IMR-90 (cell line): ENCODE measurements around the gene ADGRG6. TPM values are rescaled to one million over a fixed set of nuclear protein-coding genes. Genes with fewer than 3 reads are reported as not detected.

Experiments used
- ATAC-seq: fragments of 200-7000 bp; cut with Tn5 transposase; 2 replicates; pipeline ENCODE4 v1.9.1; 2020; ENCODE audit warnings: low read depth, mild to moderate bottlenecking, moderate library complexity
- BruUV-seq: library from RNA; stranded (reverse); fragments of 400-500 nt; replicated peaks from 2 replicates; lab custom pipeline; 2021; lab: Mats Ljungman, UMichigan
- CTCF ChIA-PET: fragments of 300-600 bp; formaldehyde crosslinking; extraction: SDS; loops from one replicate; lab custom pipeline; 2021; ENCODE audit warnings: antibody characterized with exemption; lab: Yijun Ruan, JAX
- POLR2A ChIA-PET: fragments of 300-600 bp; sonication (Branson Sonifier 250); formaldehyde crosslinking; loops from one replicate; lab custom pipeline; 2022; ENCODE audit warnings: antibody characterized with exemption; ENCODE audit not compliant: unreplicated experiment; lab: Charles Lee
- DNase-seq: peaks from one replicate; pipeline ENCODE4 v3.0.0; 2013
- H2AFZ ChIP-seq: replicated peaks from 2 replicates; pipeline ENCODE3; 2013; ENCODE audit warnings: low read length, mild to moderate bottlenecking; ENCODE audit not compliant: poor library complexity
- H2AK5ac ChIP-seq: 2 replicates; pipeline ENCODE4 v1.6.1; 2013; ENCODE audit warnings: low read depth, low read length, inconsistent platforms
- H2AK9ac ChIP-seq: replicated peaks from 2 replicates; pipeline ENCODE3; 2013; ENCODE audit warnings: mild to moderate bottlenecking, low read depth, low read length, moderate library complexity; ENCODE audit not compliant: poor library complexity
- H2BK120ac ChIP-seq: 2 replicates; pipeline ENCODE4 v1.6.1; 2013; ENCODE audit warnings: low read depth, low read length, inconsistent platforms
- H2BK15ac ChIP-seq: 3 replicates; pipeline ENCODE4 v1.6.1; 2013; ENCODE audit warnings: low read depth, low read length, inconsistent platforms
- H2BK20ac ChIP-seq: 2 replicates; pipeline ENCODE4 v1.6.1; 2013; ENCODE audit warnings: low read depth, mild to moderate bottlenecking, inconsistent platforms, low read length, moderate library complexity
- H2BK5ac ChIP-seq: 2 replicates; pipeline ENCODE4 v1.6.1; 2013; ENCODE audit warnings: mild to moderate bottlenecking, low read depth, low read length, inconsistent platforms; ENCODE audit not compliant: poor library complexity, severe bottlenecking
- H3K14ac ChIP-seq: replicated peaks from 2 replicates; pipeline ENCODE4 v1.6.1; 2013; ENCODE audit warnings: low read depth, low read length, inconsistent platforms
- H3K18ac ChIP-seq: 2 replicates; pipeline ENCODE4 v1.6.1; 2013; ENCODE audit warnings: low read depth, low read length, control low read depth
- H3K23ac ChIP-seq: 2 replicates; pipeline ENCODE4 v1.6.1; 2013; ENCODE audit warnings: low read depth, low read length, inconsistent platforms
- H3K27ac ChIP-seq: 2 replicates; pipeline ENCODE4 v1.5.1; 2013; ENCODE audit warnings: mild to moderate bottlenecking, control low read depth, low read length; ENCODE audit not compliant: insufficient read depth
- H3K27me3 ChIP-seq: 2 replicates; pipeline ENCODE4 v1.6.1; 2013; ENCODE audit warnings: low read length; ENCODE audit not compliant: control insufficient read depth, insufficient read depth
- H3K36me3 ChIP-seq: 2 replicates; pipeline ENCODE4 v1.6.1; 2013; ENCODE audit warnings: low read length, mixed read lengths; ENCODE audit not compliant: control insufficient read depth, insufficient read depth
- H3K4ac ChIP-seq: 2 replicates; pipeline ENCODE4 v1.6.1; 2013; ENCODE audit warnings: low read depth, low read length, inconsistent platforms
- H3K4me1 ChIP-seq: 2 replicates; pipeline ENCODE4 v1.6.1; 2013; ENCODE audit warnings: low read length, mixed read lengths; ENCODE audit not compliant: control insufficient read depth, insufficient read depth
- H3K4me2 ChIP-seq: 2 replicates; pipeline ENCODE4 v1.6.1; 2013; ENCODE audit warnings: low read depth, mild to moderate bottlenecking, control low read depth, low read length, moderate library complexity
- H3K4me3 ChIP-seq: 2 replicates; pipeline ENCODE4 v1.5.1; 2013; ENCODE audit warnings: low read depth, mild to moderate bottlenecking, control low read depth, low read length, moderate library complexity; ENCODE audit not compliant: insufficient read depth
- H3K56ac ChIP-seq: 2 replicates; pipeline ENCODE4 v1.6.1; 2013; ENCODE audit warnings: low read length, inconsistent platforms; ENCODE audit not compliant: insufficient read depth; ENCODE audit errors: extremely low read depth
- H3K79me1 ChIP-seq, 2 experiments: 2 replicates each; pipeline ENCODE4 v1.6.1; 2013; ENCODE audit warnings: low read length in 2 of 2, inconsistent platforms in 1 of 2, low read depth in 1 of 2
- H3K9ac ChIP-seq: 2 replicates; pipeline ENCODE4 v1.6.1; 2013; ENCODE audit warnings: low read depth, low read length, control low read depth
- H3K9me1 ChIP-seq: 2 replicates; pipeline ENCODE4 v1.6.1; 2013; ENCODE audit warnings: low read length, inconsistent platforms; ENCODE audit not compliant: insufficient read depth
- H3K9me3 ChIP-seq: 2 replicates; pipeline ENCODE4 v1.6.1; 2013; ENCODE audit warnings: low read length; ENCODE audit not compliant: control insufficient read depth, insufficient read depth
- H4K20me1 ChIP-seq: 2 replicates; pipeline ENCODE4 v1.6.1; 2013; ENCODE audit warnings: low read length, inconsistent platforms; ENCODE audit not compliant: insufficient read depth
- H4K5ac ChIP-seq: 2 replicates; pipeline ENCODE4 v1.6.1; 2013; ENCODE audit warnings: mild to moderate bottlenecking, low read depth, low read length, control low read depth
- H4K8ac ChIP-seq, 2 experiments: 2 replicates each; pipeline ENCODE4 v1.6.1; 2013; ENCODE audit warnings: low read depth in 2 of 2, low read length in 2 of 2, control low read depth in 1 of 2, inconsistent platforms in 1 of 2
- H4K91ac ChIP-seq: 2 replicates; pipeline ENCODE4 v1.6.1; 2013; ENCODE audit warnings: low read depth, low read length, inconsistent platforms; ENCODE audit not compliant: insufficient read depth
- BHLHE40 ChIP-seq: fragments of 150-350 bp; IDR thresholded peaks from 2 replicates; pipeline ENCODE4 v1.6.1; 2016; ENCODE audit warnings: mild to moderate bottlenecking, low read depth, low read length
- CEBPB ChIP-seq: IDR thresholded peaks from 2 replicates; pipeline ENCODE4 v1.6.1; 2012; ENCODE audit warnings: low read depth, low read length, improper control_type of control experiment
- CHD1 ChIP-seq: IDR thresholded peaks from 2 replicates; pipeline ENCODE4 v1.6.1; 2012; ENCODE audit warnings: low read depth, low read length, improper control_type of control experiment
- FOS ChIP-seq: fragments of 150-350 bp; IDR thresholded peaks from 2 replicates; pipeline ENCODE4 v1.6.1; 2016; ENCODE audit warnings: low read depth, low read length
- MAFK ChIP-seq: IDR thresholded peaks from 2 replicates; pipeline ENCODE4 v1.6.1; 2012; ENCODE audit warnings: low read depth, low read length, improper control_type of control experiment
- MAZ ChIP-seq: IDR thresholded peaks from 2 replicates; pipeline ENCODE4 v1.6.1; 2012; ENCODE audit warnings: low read depth, mild to moderate bottlenecking, low read length, improper control_type of control experiment, moderate library complexity, borderline replicate concordance
- MXI1 ChIP-seq: IDR thresholded peaks from 2 replicates; pipeline ENCODE4 v1.6.1; 2012; ENCODE audit warnings: low read depth, mild to moderate bottlenecking, low read length, moderate library complexity, borderline replicate concordance
- NFE2L2 ChIP-seq: fragments of 150-350 bp; IDR thresholded peaks from 2 replicates; pipeline ENCODE4 v1.6.1; 2016; ENCODE audit warnings: low read depth, mild to moderate bottlenecking, low read length
- POLR2A ChIP-seq: IDR thresholded peaks from 2 replicates; pipeline ENCODE4 v1.6.1; 2012; ENCODE audit warnings: mild to moderate bottlenecking, low read depth, low read length
- RAD21 ChIP-seq: IDR thresholded peaks from 2 replicates; pipeline ENCODE4 v1.6.1; 2012; ENCODE audit warnings: low read length, improper control_type of control experiment
- RCOR1 ChIP-seq: IDR thresholded peaks from 2 replicates; pipeline ENCODE4 v1.6.1; 2012; ENCODE audit warnings: mild to moderate bottlenecking, low read length, improper control_type of control experiment; ENCODE audit not compliant: insufficient replicate concordance
- RFX5 ChIP-seq: IDR thresholded peaks from 2 replicates; pipeline ENCODE4 v1.8.0; 2012; ENCODE audit warnings: low read depth, mild to moderate bottlenecking, low read length, moderate library complexity
- SMC3 ChIP-seq: fragments of 150-350 bp; IDR thresholded peaks from 2 replicates; pipeline ENCODE4 v1.6.1; 2016; ENCODE audit warnings: low read depth, mild to moderate bottlenecking, antibody characterized with exemption, low read length, moderate library complexity
- WGBS, 2 experiments: methylation state at CpG; one replicate each; pipeline versions ENCODE4 v1.1.5 to v1.1.7; 2013; ENCODE audit warnings: missing lambda C conversion rate in 2 of 2; ENCODE audit not compliant: insufficient read length in 1 of 2; ENCODE audit errors: extremely low coverage in 2 of 2; 5-methylcytosine and 5-hydroxymethylcytosine counted together
- dilution Hi-C: fragments of 300-500 bp; cut with HindIII; formaldehyde crosslinking; loops from one replicate; pipeline ENCODE4 v1.14.3; 2018; ENCODE audit warnings: low sequenced_read_pairs; ENCODE audit not compliant: unreplicated experiment
- in situ Hi-C: fragments of 300-500 bp; cut with MboI; formaldehyde crosslinking; loops from 3 replicates; pipeline ENCODE4 v1.14.3; 2019; ENCODE audit warnings: low sequenced_read_pairs, inconsistent platforms, mixed read lengths
- intact Hi-C: fragments of 100-400 bp; cut with micrococcal nuclease; formaldehyde crosslinking; loops from 2 replicates; pipeline ENCODE4 v1.10.0; 2022
- polyA plus RNA-seq, 3 experiments: library from polyadenylated mRNA; depleted of rRNA; stranded (reverse); fragments of >200 nt; gene quantifications; 2 replicates each; pipeline ENCODE4 v1.2.3, GENCODE V29; 2012; ENCODE audit warnings: low replicate concordance in 1 of 3
- total RNA-seq: library from RNA; depleted of rRNA; stranded (reverse); fragments of >200 nt; gene quantifications from 2 replicates; pipeline ENCODE4 v1.2.3, GENCODE V29; 2012
- TF ChIP-seq, protein P1 (sequence below): fragments of 150-350 bp; IDR thresholded peaks from 2 replicates; pipeline ENCODE4 v1.6.1; 2017; ENCODE audit warnings: mild to moderate bottlenecking, antibody characterized with exemption, low read length, low read depth
- TF ChIP-seq, protein P2 (sequence below): conservative IDR thresholded peaks from 2 replicates; pipeline ENCODE4 v1.5.1; 2012; ENCODE audit warnings: mild to moderate bottlenecking, low read depth, low read length, improper control_type of control experiment
- TF ChIP-seq, protein P3 (sequence below): fragments of 150-350 bp; IDR thresholded peaks from 2 replicates; pipeline ENCODE4 v1.6.1; 2016; ENCODE audit warnings: low read depth, mild to moderate bottlenecking, low read length, moderate library complexity, borderline replicate concordance

ADGRG6 gene
- total and polyA plus RNA-seq, 2 of the 4 experiments (the other 2 are of a cell fraction): 10.0 to 20.3 TPM

DNA sequence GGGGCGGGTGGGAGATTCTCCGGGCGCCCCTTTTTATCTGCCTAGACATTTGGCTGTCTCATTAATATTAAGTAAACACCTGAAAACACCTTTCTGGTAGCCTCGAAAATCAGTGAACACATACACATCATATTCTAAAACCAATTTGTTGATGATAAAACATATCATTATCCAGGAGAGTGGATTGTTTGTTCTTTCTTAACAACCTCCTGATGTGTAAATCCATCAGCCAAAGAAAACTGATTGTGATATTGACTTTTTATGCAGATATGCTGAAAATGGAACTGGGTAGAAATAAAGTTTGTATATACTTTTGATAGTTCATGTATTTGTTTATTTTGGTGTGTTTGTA is 75.7 kb downstream of the ADGRG6 start:
- dilution Hi-C loops: no loop called here
- Histone ChIP-seq H2AFZ (peak overlapping the region; percentile 73), H2AK9ac (no peak overlapping the region), H3K4me2 (no peak overlapping the region), H2BK20ac (no peak overlapping the region), H3K27ac (peak overlapping the region; percentile 53; the same call in 1 of the 2 replicates), H2BK120ac (peak overlapping the region; percentile 79), H3K14ac (peak overlapping the region; percentile 33; the same call in 1 of the 2 replicates), H2AK5ac (no peak overlapping the region; the same call in 1 of the 2 replicates), H3K36me3 (no peaks in the 10 kb centered on the region), H3K27me3 (no peaks in the 10 kb centered on the region), H3K4me3 (no peak overlapping the region), H3K9me1 (peaks cover 9% of the 10 kb centered on the region), H2BK5ac (peak overlapping the region; percentile 63), H4K20me1 (no peaks in the 10 kb centered on the region), H2BK15ac (no peak overlapping the region), H3K9me3 (no peaks in the 10 kb centered on the region), H3K4ac (peak overlapping the region; percentile 76; the same call in 1 of the 2 replicates), H3K9ac (no peak overlapping the region), H4K8ac (peak overlapping the region; percentile 69 to 73), H3K18ac (peak overlapping the region; percentile 60), H3K79me1 (peaks cover 11 to 23% of the 10 kb centered on the region in 2 experiments), H3K23ac (no peak overlapping the region), H3K4me1 (peaks cover 14% of the 10 kb centered on the region), H3K56ac (no peak overlapping the region), H4K5ac (peak overlapping the region; percentile 54; the same call in 1 of the 2 replicates), H4K91ac (peak overlapping the region; percentile 90; the same call in 1 of the 2 replicates)
- intact Hi-C loops: no loop called here
- POLR2A ChIA-PET: no interaction called here
- no peak for ATAC-seq
- TF ChIP-seq SMC3: no peak
- TF ChIP-seq FOS: no peak
- no peak for TF ChIP-seq MXI1
- TF ChIP-seq, protein P1, sequence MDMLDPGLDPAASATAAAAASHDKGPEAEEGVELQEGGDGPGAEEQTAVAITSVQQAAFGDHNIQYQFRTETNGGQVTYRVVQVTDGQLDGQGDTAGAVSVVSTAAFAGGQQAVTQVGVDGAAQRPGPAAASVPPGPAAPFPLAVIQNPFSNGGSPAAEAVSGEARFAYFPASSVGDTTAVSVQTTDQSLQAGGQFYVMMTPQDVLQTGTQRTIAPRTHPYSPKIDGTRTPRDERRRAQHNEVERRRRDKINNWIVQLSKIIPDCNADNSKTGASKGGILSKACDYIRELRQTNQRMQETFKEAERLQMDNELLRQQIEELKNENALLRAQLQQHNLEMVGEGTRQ: no peak
- TF ChIP-seq NFE2L2: no peak
- TF ChIP-seq, protein P2, sequence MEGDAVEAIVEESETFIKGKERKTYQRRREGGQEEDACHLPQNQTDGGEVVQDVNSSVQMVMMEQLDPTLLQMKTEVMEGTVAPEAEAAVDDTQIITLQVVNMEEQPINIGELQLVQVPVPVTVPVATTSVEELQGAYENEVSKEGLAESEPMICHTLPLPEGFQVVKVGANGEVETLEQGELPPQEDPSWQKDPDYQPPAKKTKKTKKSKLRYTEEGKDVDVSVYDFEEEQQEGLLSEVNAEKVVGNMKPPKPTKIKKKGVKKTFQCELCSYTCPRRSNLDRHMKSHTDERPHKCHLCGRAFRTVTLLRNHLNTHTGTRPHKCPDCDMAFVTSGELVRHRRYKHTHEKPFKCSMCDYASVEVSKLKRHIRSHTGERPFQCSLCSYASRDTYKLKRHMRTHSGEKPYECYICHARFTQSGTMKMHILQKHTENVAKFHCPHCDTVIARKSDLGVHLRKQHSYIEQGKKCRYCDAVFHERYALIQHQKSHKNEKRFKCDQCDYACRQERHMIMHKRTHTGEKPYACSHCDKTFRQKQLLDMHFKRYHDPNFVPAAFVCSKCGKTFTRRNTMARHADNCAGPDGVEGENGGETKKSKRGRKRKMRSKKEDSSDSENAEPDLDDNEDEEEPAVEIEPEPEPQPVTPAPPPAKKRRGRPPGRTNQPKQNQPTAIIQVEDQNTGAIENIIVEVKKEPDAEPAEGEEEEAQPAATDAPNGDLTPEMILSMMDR: no peak
- no peak for TF ChIP-seq MAZ
- TF ChIP-seq MAFK: no peak
- no peak for TF ChIP-seq CHD1
- no peak for TF ChIP-seq RFX5
- TF ChIP-seq BHLHE40: no peak
- TF ChIP-seq POLR2A: no peak
- no peak for TF ChIP-seq CEBPB
- TF ChIP-seq RCOR1: no peak
- no peak for TF ChIP-seq RAD21
- TF ChIP-seq, protein P3, sequence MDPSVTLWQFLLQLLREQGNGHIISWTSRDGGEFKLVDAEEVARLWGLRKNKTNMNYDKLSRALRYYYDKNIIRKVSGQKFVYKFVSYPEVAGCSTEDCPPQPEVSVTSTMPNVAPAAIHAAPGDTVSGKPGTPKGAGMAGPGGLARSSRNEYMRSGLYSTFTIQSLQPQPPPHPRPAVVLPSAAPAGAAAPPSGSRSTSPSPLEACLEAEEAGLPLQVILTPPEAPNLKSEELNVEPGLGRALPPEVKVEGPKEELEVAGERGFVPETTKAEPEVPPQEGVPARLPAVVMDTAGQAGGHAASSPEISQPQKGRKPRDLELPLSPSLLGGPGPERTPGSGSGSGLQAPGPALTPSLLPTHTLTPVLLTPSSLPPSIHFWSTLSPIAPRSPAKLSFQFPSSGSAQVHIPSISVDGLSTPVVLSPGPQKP: no peak
- CTCF ChIA-PET: no interaction called here
- BruUV-seq: no TSS peak
- no CpG with 5 or more reads among the region's 4 CpGs for WGBS, 2 experiments
- DNase-seq: no peak
- in situ Hi-C loops: no loop called here
